SU-DHL-6 (cell line): ENCODE results near the gene RGS7.

Experiments
- EZH2phosphoT487 ChIP-seq: fragments of 200-600 bp; sonication (generic), shearing (Covaris generic); conservative IDR thresholded peaks from 2 replicates; pipeline ENCODE4 v1.6.1; 2018; ENCODE audit warnings: mild to moderate bottlenecking, antibody characterized with exemption, low read length, moderate library complexity, mixed read lengths
- TF ChIP-seq, protein P1 (sequence below): fragments of 200-600 bp; sonication (generic); IDR thresholded peaks from one replicate; pipeline ENCODE4 v1.5.1; 2017; ENCODE audit warnings: antibody characterized with exemption, mild to moderate bottlenecking, low read length, moderate library complexity; ENCODE audit not compliant: insufficient read depth, poor library complexity, severe bottlenecking

DNA sequence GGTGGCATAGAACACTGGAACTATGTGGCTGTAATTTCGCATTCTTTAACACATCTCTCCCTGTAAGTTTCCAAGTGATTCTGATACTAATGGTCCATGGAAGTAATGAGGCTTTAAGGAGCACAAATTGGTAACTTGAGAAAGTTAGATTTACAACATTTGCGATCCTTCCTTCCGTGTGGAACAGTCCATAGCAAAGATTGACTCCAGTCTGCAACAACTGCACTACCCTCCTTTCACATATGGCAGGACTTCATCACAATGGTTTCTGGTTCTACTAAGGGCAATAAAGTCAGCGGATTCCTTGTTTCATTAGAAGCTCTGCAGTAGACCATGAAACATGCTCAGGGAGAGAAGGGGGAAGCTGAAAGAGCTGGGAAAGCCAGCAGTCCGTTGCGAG is 261.2 kb downstream of the RGS7 start:
- TF ChIP-seq, protein P1, sequence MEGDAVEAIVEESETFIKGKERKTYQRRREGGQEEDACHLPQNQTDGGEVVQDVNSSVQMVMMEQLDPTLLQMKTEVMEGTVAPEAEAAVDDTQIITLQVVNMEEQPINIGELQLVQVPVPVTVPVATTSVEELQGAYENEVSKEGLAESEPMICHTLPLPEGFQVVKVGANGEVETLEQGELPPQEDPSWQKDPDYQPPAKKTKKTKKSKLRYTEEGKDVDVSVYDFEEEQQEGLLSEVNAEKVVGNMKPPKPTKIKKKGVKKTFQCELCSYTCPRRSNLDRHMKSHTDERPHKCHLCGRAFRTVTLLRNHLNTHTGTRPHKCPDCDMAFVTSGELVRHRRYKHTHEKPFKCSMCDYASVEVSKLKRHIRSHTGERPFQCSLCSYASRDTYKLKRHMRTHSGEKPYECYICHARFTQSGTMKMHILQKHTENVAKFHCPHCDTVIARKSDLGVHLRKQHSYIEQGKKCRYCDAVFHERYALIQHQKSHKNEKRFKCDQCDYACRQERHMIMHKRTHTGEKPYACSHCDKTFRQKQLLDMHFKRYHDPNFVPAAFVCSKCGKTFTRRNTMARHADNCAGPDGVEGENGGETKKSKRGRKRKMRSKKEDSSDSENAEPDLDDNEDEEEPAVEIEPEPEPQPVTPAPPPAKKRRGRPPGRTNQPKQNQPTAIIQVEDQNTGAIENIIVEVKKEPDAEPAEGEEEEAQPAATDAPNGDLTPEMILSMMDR, result no peak
- TF ChIP-seq EZH2phosphoT487, result no peak
